ENCODE measurements around the gene RFNG. TPM values are rescaled to one million over a fixed set of nuclear protein-coding genes. Genes with fewer than 3 reads are reported as not detected.

RFNG gene
- total and polyA plus RNA-seq, 2 of the 13 experiments (the other 11 are each of a cell fraction or from before 2014, with no cell fraction given) = 61.4 to 64.0 TPM

DNA sequence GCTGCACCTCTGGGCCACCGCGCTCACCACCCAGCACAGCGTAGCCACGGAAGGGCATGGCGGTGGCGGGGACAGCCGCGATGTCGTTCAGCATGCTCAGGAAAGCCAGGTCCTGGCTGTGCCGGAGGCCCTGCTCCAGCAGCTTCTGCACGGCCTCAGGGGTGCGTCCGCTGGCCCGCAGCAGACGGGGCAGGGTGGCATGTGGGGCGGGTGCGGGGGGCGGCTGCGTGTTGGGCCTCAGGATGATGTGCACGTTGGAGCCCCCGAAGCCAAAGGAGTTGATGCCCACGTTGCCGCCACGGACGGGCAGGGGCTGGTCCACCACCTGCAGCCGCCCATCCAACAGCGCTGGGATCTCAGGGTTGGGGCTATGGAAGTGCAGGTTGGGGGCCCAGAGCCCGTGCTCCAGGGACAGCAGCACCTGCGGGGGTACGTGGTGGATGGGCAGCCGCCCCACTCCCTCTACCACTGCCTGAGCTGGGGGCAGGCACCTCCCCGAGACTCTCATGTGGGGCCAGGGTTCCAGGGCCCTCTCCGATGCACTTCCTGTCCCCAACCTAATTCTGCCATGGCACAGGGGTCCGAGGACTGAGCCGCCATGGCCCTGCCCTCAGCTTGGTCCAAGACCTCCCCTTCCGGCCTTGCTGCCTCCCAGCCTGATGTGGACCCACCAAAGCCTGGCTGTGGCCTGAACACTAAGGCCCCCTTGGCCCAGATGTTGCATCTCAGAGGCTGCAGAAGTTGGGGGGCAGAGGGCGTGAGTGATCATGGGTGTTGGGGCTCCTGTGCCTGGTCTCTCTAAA, 39.9 kb upstream of the RFNG start:
- peaks cover 83% of the 10 kb centered on the region for H4K20me1 ChIP-seq (ENCODE audit: insufficient read depth, low read length)
- TF ChIP-seq POGZ (CRISPR knock-in tag; IDR thresholded peaks at IDR 0.05) = no peak
- no peak for TF ChIP-seq ZNF350 (CRISPR knock-in tag; IDR thresholded peaks at IDR 0.05; ENCODE audit: borderline replicate concordance, low read depth)
- TF ChIP-seq ZNF776 (CRISPR knock-in tag; IDR thresholded peaks at IDR 0.05) = no peak
- 0 out of 2 replicates have a peak, but pooled peaks have one; percentile 31 for TF ChIP-seq DNMT1 (CRISPR knock-in tag; IDR thresholded peaks at IDR 0.05)
- no peak for TF ChIP-seq ARNT (IDR thresholded peaks at IDR 0.05)
- TF ChIP-seq TMF1 (CRISPR knock-in tag; IDR thresholded peaks at IDR 0.05; ENCODE audit: low read depth) = peak; percentile 54; the same call in 1 of the 2 replicates
- no peak for TF ChIP-seq ZSCAN25 (CRISPR knock-in tag; IDR thresholded peaks at IDR 0.05)
- TF ChIP-seq ZNF354B (CRISPR knock-in tag; IDR thresholded peaks at IDR 0.05) = no peak
- peak; percentile 68; the same call in 1 of the 2 replicates for TF ChIP-seq EED (CRISPR knock-in tag; IDR thresholded peaks at IDR 0.05)
- TF ChIP-seq HOXA9 (CRISPR knock-in tag; IDR thresholded peaks at IDR 0.05; ENCODE audit: borderline replicate concordance) = 0 out of 2 replicates have a peak, but pooled peaks have one; percentile 4
- no peak for TF ChIP-seq ZNF264 (CRISPR knock-in tag; IDR thresholded peaks at IDR 0.05)
- TF ChIP-seq KDM5B (CRISPR knock-in tag; IDR thresholded peaks at IDR 0.05; ENCODE audit: borderline replicate concordance) = 0 out of 2 replicates have a peak, but pooled peaks have one; percentile 3
- no peak for TF ChIP-seq SIX4 (CRISPR knock-in tag; IDR thresholded peaks at IDR 0.05)
- TF ChIP-seq ZNF674 (CRISPR knock-in tag; IDR thresholded peaks at IDR 0.05; ENCODE audit: low read depth) = no peak
- peak; percentile 95 for TF ChIP-seq RBM22 (optimal IDR thresholded peaks at IDR 0.05; ENCODE audit: low read length)
- TF ChIP-seq ZNF615 (CRISPR knock-in tag; IDR thresholded peaks at IDR 0.05; ENCODE audit: borderline replicate concordance) = no peak
- TF ChIP-seq, protein P1, sequence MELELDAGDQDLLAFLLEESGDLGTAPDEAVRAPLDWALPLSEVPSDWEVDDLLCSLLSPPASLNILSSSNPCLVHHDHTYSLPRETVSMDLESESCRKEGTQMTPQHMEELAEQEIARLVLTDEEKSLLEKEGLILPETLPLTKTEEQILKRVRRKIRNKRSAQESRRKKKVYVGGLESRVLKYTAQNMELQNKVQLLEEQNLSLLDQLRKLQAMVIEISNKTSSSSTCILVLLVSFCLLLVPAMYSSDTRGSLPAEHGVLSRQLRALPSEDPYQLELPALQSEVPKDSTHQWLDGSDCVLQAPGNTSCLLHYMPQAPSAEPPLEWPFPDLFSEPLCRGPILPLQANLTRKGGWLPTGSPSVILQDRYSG (CRISPR knock-in tag; IDR thresholded peaks at IDR 0.05) = no peak
- TF ChIP-seq, protein P2, sequence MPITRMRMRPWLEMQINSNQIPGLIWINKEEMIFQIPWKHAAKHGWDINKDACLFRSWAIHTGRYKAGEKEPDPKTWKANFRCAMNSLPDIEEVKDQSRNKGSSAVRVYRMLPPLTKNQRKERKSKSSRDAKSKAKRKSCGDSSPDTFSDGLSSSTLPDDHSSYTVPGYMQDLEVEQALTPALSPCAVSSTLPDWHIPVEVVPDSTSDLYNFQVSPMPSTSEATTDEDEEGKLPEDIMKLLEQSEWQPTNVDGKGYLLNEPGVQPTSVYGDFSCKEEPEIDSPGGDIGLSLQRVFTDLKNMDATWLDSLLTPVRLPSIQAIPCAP (CRISPR knock-in tag; IDR thresholded peaks at IDR 0.05; ENCODE audit: low read depth) = no peak
- no peak for TF ChIP-seq RFX1 (IDR thresholded peaks at IDR 0.05)
- TF ChIP-seq TAF1 (CRISPR knock-in tag; IDR thresholded peaks at IDR 0.05) = no peak
- no peak for TF ChIP-seq NFATC3 (CRISPR knock-in tag; IDR thresholded peaks at IDR 0.05)
- TF ChIP-seq RBM39 (IDR thresholded peaks at IDR 0.05; ENCODE audit: low read depth, low read length, poor library complexity, severe bottlenecking) = peak; percentile 39
- no peak for TF ChIP-seq RFXANK (CRISPR knock-in tag; IDR thresholded peaks at IDR 0.05)
- no peak for TF ChIP-seq ZNF431 (CRISPR knock-in tag; IDR thresholded peaks at IDR 0.05; ENCODE audit: borderline replicate concordance, low read depth)
- no peak for TF ChIP-seq ZNF737 (CRISPR knock-in tag; IDR thresholded peaks at IDR 0.05; ENCODE audit: borderline replicate concordance)

More for the DNA sequence above, 39.9 kb upstream of the RFNG start:
- FAIRE-seq (no peak), DNase-seq (ENCODE audit: low spot score) (no peak), ATAC-seq (no peak)
- H3K4me3 ChIP-seq (replicated peaks in 1 of 3; ENCODE audit: insufficient read depth in 1 of 3, low read depth in 2 of 3, low read length in 3 of 3) = no peak overlapping the region; a peak in 1 of 6 replicates
- in situ Hi-C loops (cut with HindIII; ENCODE audit: extremely low pct_ligation_motif_present, low pct_unique_long_range_greater_than_20kb) = no loop called here
- H3K4me1 ChIP-seq (ENCODE audit: insufficient read depth, low read length) = peaks cover 34% of the 10 kb centered on the region
- H3K27me3 ChIP-seq (ENCODE audit: control insufficient read depth in 1 of 2, insufficient read depth in 2 of 2, low read length in 2 of 2) = no peaks in the 10 kb centered on the region
- H3K9ac ChIP-seq (ENCODE audit: insufficient read depth, low read depth, low read length) = no peak overlapping the region
- BruUV-seq (replicated peaks) = no TSS peak
- H3K27ac ChIP-seq (ENCODE audit: extremely low read length, insufficient read depth, low read length) = no peak overlapping the region
- no peaks in the 10 kb centered on the region for H3K9me3 ChIP-seq (ENCODE audit: low read length)
- H3K36me3 ChIP-seq (replicated peaks in 1 of 2; ENCODE audit: control insufficient read depth in 1 of 2, insufficient read depth in 2 of 2, low read length in 2 of 2) = peaks cover 77 to 95% of the 10 kb centered on the region in 2 experiments
- POLR2A ChIA-PET = no interaction called here
- no peak overlapping the region for H2AFZ ChIP-seq (ENCODE audit: low read length)
- no peak overlapping the region; the same call in 1 of the 2 replicates for H3K4me2 ChIP-seq (ENCODE audit: low read depth, low read length)
- H3K79me2 ChIP-seq (ENCODE audit: insufficient read depth, low read length) = peaks cover 57% of the 10 kb centered on the region
- WGBS (ENCODE audit: low lambda C conversion rate) = 100% methylated on average over 19 of the region's 37 CpGs
- CTCF ChIA-PET (ENCODE audit: low intra/inter-chr PET ratio, low total read pairs) = no interaction called here
- intact Hi-C loops (cut with micrococcal nuclease; ENCODE audit: unreplicated experiment) = loop anchor here (10.0 kb wide), 1 partner anchor 117 kb away; the partner anchor contains the start of gene ASPSCR1
